ENCODE results near the gene MAD1L1. TPM values are rescaled to one million over a fixed set of nuclear protein-coding genes. Genes with fewer than 3 reads are reported as not detected.

Gene MAD1L1
- polyA plus RNA-seq, 4 donors, result 12.3 to 21.7 (median 18.1) TPM

GRCh38 chr7:2208712-2209111 is 24.0 kb downstream of the MAD1L1 start:
- Histone ChIP-seq H3K27me3 (ENCODE audit: control insufficient read depth in 3 of 3, insufficient read depth in 3 of 3, low read length in 3 of 3) (no peaks in the 10 kb centered on the region), H3K4me3 (ENCODE audit: low read depth in 1 of 3, low read length in 3 of 3) (no peak overlapping the region), H3K36me3 (ENCODE audit: control insufficient read depth in 3 of 3, insufficient read depth in 2 of 3, low read depth in 1 of 3, low read length in 3 of 3) (peaks cover 0 to 76% (median 12%) of the 10 kb centered on the region in 3 donors), H3K4me1 (ENCODE audit: control insufficient read depth in 3 of 3, insufficient read depth in 2 of 3, low read depth in 1 of 3, low read length in 2 of 3) (no peaks in the 10 kb centered on the region), H3K9me3 (ENCODE audit: control insufficient read depth in 2 of 2, insufficient read depth in 1 of 2, low read depth in 1 of 2, low read length in 1 of 2) (no peaks in the 10 kb centered on the region), H3K27ac (ENCODE audit: low read depth in 1 of 3, low read length in 2 of 3) (no peak overlapping the region)
- DNase-seq (no peak), FAIRE-seq (no peak)
- WGBS, 3 donors, result 94 to 95% (median 94%) methylated on average over 16 of the region's 16 CpGs

- FAIRE-seq (no peak), DNase-seq (no peak)
- peaks cover 0 to 70% (median 3%) of the 10 kb centered on the region in 3 donors for H3K36me3 ChIP-seq (ENCODE audit: control insufficient read depth in 3 of 3, insufficient read depth in 2 of 3, low read depth in 1 of 3, low read length in 3 of 3)
- no peaks in the 10 kb centered on the region for H3K4me1 ChIP-seq (ENCODE audit: control insufficient read depth in 3 of 3, insufficient read depth in 2 of 3, low read depth in 1 of 3, low read length in 2 of 3)
- H3K4me3 ChIP-seq (ENCODE audit: low read depth in 1 of 3, low read length in 3 of 3), result no peak overlapping the region
- 91 to 92% (median 92%) methylated on average over 16 of the region's 16 CpGs for WGBS, 3 donors
- H3K27me3 ChIP-seq (ENCODE audit: control insufficient read depth in 3 of 3, insufficient read depth in 3 of 3, low read length in 3 of 3), result no peaks in the 10 kb centered on the region
- no peak overlapping the region for H3K27ac ChIP-seq (ENCODE audit: low read depth in 1 of 3, low read length in 2 of 3)
- no peaks in the 10 kb centered on the region for H3K9me3 ChIP-seq (ENCODE audit: control insufficient read depth in 2 of 2, insufficient read depth in 1 of 2, low read depth in 1 of 2, low read length in 1 of 2)
Observed at GRCh38 chr7:2205036-2205780, 27.5 kb downstream of the MAD1L1 start.

GRCh38 chr7:2204446-2204845 is 28.3 kb downstream of the MAD1L1 start:
- WGBS, 3 donors, result 92 to 97% (median 96%) methylated on average over 11 of the region's 11 CpGs
- H3K27ac ChIP-seq (ENCODE audit: low read depth in 1 of 3, low read length in 2 of 3), result no peak overlapping the region
- peaks cover 0 to 74% (median 3%) of the 10 kb centered on the region in 3 donors for H3K36me3 ChIP-seq (ENCODE audit: control insufficient read depth in 3 of 3, insufficient read depth in 2 of 3, low read depth in 1 of 3, low read length in 3 of 3)
- DNase-seq, result no peak
- H3K4me1 ChIP-seq (ENCODE audit: control insufficient read depth in 3 of 3, insufficient read depth in 2 of 3, low read depth in 1 of 3, low read length in 2 of 3), result no peaks in the 10 kb centered on the region
- no peak for FAIRE-seq
- H3K27me3 ChIP-seq (ENCODE audit: control insufficient read depth in 3 of 3, insufficient read depth in 3 of 3, low read length in 3 of 3), result no peaks in the 10 kb centered on the region
- H3K9me3 ChIP-seq (ENCODE audit: control insufficient read depth in 2 of 2, insufficient read depth in 1 of 2, low read depth in 1 of 2, low read length in 1 of 2), result no peaks in the 10 kb centered on the region
- H3K4me3 ChIP-seq (ENCODE audit: low read depth in 1 of 3, low read length in 3 of 3), result no peak overlapping the region

- FAIRE-seq (no peak), DNase-seq (no peak)
- Histone ChIP-seq H3K4me3 (ENCODE audit: low read depth in 1 of 3, low read length in 3 of 3) (no peak overlapping the region), H3K36me3 (ENCODE audit: control insufficient read depth in 3 of 3, insufficient read depth in 2 of 3, low read depth in 1 of 3, low read length in 3 of 3) (peaks cover 0 to 75% (median 3%) of the 10 kb centered on the region in 3 donors), H3K27me3 (ENCODE audit: control insufficient read depth in 3 of 3, insufficient read depth in 3 of 3, low read length in 3 of 3) (no peaks in the 10 kb centered on the region), H3K27ac (ENCODE audit: low read depth in 1 of 3, low read length in 2 of 3) (no peak overlapping the region), H3K4me1 (ENCODE audit: control insufficient read depth in 3 of 3, insufficient read depth in 2 of 3, low read depth in 1 of 3, low read length in 2 of 3) (no peaks in the 10 kb centered on the region), H3K9me3 (ENCODE audit: control insufficient read depth in 2 of 2, insufficient read depth in 1 of 2, low read depth in 1 of 2, low read length in 1 of 2) (no peaks in the 10 kb centered on the region)
- WGBS, 3 donors, result 72 to 91% (median 86%) methylated on average over 13 of the region's 13 CpGs
Observed at GRCh38 chr7:2203766-2204300, 28.9 kb downstream of the MAD1L1 start.

GRCh38 chr7:2202901-2203765 is 29.6 kb downstream of the MAD1L1 start:
- DNase-seq (no peak), FAIRE-seq (no peak)
- Histone ChIP-seq H3K36me3 (ENCODE audit: control insufficient read depth in 3 of 3, insufficient read depth in 2 of 3, low read depth in 1 of 3, low read length in 3 of 3) (peaks cover 0 to 75% (median 0%) of the 10 kb centered on the region in 3 donors), H3K9me3 (ENCODE audit: control insufficient read depth in 2 of 2, insufficient read depth in 1 of 2, low read depth in 1 of 2, low read length in 1 of 2) (no peaks in the 10 kb centered on the region), H3K4me3 (ENCODE audit: low read depth in 1 of 3, low read length in 3 of 3) (no peak overlapping the region), H3K4me1 (ENCODE audit: control insufficient read depth in 3 of 3, insufficient read depth in 2 of 3, low read depth in 1 of 3, low read length in 2 of 3) (no peaks in the 10 kb centered on the region), H3K27me3 (ENCODE audit: control insufficient read depth in 3 of 3, insufficient read depth in 3 of 3, low read length in 3 of 3) (no peaks in the 10 kb centered on the region), H3K27ac (ENCODE audit: low read depth in 1 of 3, low read length in 2 of 3) (no peak overlapping the region)
- 84 to 88% (median 88%) methylated on average over 20 of the region's 20 CpGs for WGBS, 3 donors

- no peak for DNase-seq
- FAIRE-seq, result no peak
Observed at GRCh38 chr7:2202361-2202761, 30.4 kb downstream of the MAD1L1 start.

GRCh38 chr7:2201686-2202360 is 30.9 kb downstream of the MAD1L1 start:
- WGBS, 3 donors, result 82 to 94% (median 92%) methylated on average over 31 of the region's 31 CpGs

More at GRCh38 chr7:2202361-2202761, 30.4 kb downstream of the MAD1L1 start:
- Histone ChIP-seq H3K4me3 (ENCODE audit: low read depth in 1 of 3, low read length in 3 of 3) (no peak overlapping the region), H3K9me3 (ENCODE audit: control insufficient read depth in 2 of 2, insufficient read depth in 1 of 2, low read depth in 1 of 2, low read length in 1 of 2) (no peaks in the 10 kb centered on the region), H3K4me1 (ENCODE audit: control insufficient read depth in 3 of 3, insufficient read depth in 2 of 3, low read depth in 1 of 3, low read length in 2 of 3) (no peaks in the 10 kb centered on the region), H3K36me3 (ENCODE audit: control insufficient read depth in 3 of 3, insufficient read depth in 2 of 3, low read depth in 1 of 3, low read length in 3 of 3) (peaks cover 0 to 75% (median 0%) of the 10 kb centered on the region in 3 donors), H3K27ac (ENCODE audit: low read depth in 1 of 3, low read length in 2 of 3) (no peak overlapping the region), H3K27me3 (ENCODE audit: control insufficient read depth in 3 of 3, insufficient read depth in 3 of 3, low read length in 3 of 3) (no peaks in the 10 kb centered on the region)
- 88 to 93% (median 89%) methylated on average over 14 of the region's 14 CpGs for WGBS, 3 donors

GRCh38 chr7:2201128-2201527 is 31.6 kb downstream of the MAD1L1 start:
- no peak overlapping the region for H3K27ac ChIP-seq (ENCODE audit: low read depth in 1 of 3, low read length in 2 of 3)
- H3K4me1 ChIP-seq (ENCODE audit: control insufficient read depth in 3 of 3, insufficient read depth in 2 of 3, low read depth in 1 of 3, low read length in 2 of 3), result no peaks in the 10 kb centered on the region
- H3K4me3 ChIP-seq (ENCODE audit: low read depth in 1 of 3, low read length in 3 of 3), result no peak overlapping the region
- WGBS, 3 donors, result 95 to 99% (median 97%) methylated on average over 9 to 10 of the region's 10 CpGs
- H3K27me3 ChIP-seq (ENCODE audit: control insufficient read depth in 3 of 3, insufficient read depth in 3 of 3, low read length in 3 of 3), result no peaks in the 10 kb centered on the region
- H3K36me3 ChIP-seq (ENCODE audit: control insufficient read depth in 3 of 3, insufficient read depth in 2 of 3, low read depth in 1 of 3, low read length in 3 of 3), result peaks cover 0 to 84% (median 4%) of the 10 kb centered on the region in 3 donors
- FAIRE-seq (no peak), DNase-seq (no peak)
- peaks cover 0 to 6% of the 10 kb centered on the region in 2 donors for H3K9me3 ChIP-seq (ENCODE audit: control insufficient read depth in 2 of 2, insufficient read depth in 1 of 2, low read depth in 1 of 2, low read length in 1 of 2)

More at GRCh38 chr7:2201686-2202360, 30.9 kb downstream of the MAD1L1 start:
- H3K27ac ChIP-seq (ENCODE audit: low read depth in 1 of 3, low read length in 2 of 3), result no peak overlapping the region
- FAIRE-seq (no peak), DNase-seq (no peak)
- no peaks in the 10 kb centered on the region for H3K9me3 ChIP-seq (ENCODE audit: control insufficient read depth in 2 of 2, insufficient read depth in 1 of 2, low read depth in 1 of 2, low read length in 1 of 2)
- peaks cover 0 to 77% (median 0%) of the 10 kb centered on the region in 3 donors for H3K36me3 ChIP-seq (ENCODE audit: control insufficient read depth in 3 of 3, insufficient read depth in 2 of 3, low read depth in 1 of 3, low read length in 3 of 3)
- no peaks in the 10 kb centered on the region for H3K27me3 ChIP-seq (ENCODE audit: control insufficient read depth in 3 of 3, insufficient read depth in 3 of 3, low read length in 3 of 3)
- no peak overlapping the region for H3K4me3 ChIP-seq (ENCODE audit: low read depth in 1 of 3, low read length in 3 of 3)
- H3K4me1 ChIP-seq (ENCODE audit: control insufficient read depth in 3 of 3, insufficient read depth in 2 of 3, low read depth in 1 of 3, low read length in 2 of 3), result no peaks in the 10 kb centered on the region
